NCI-H524 treated with DMSO at 0.1 percent for 48 hours (cell line): Measurements from ENCODE around the gene DGKG.

Experiments used
- DNase-seq: peaks from one replicate; lab custom pipeline; 2025; lab: John Stamatoyannopoulos, UW

Gene DGKG

DNA sequence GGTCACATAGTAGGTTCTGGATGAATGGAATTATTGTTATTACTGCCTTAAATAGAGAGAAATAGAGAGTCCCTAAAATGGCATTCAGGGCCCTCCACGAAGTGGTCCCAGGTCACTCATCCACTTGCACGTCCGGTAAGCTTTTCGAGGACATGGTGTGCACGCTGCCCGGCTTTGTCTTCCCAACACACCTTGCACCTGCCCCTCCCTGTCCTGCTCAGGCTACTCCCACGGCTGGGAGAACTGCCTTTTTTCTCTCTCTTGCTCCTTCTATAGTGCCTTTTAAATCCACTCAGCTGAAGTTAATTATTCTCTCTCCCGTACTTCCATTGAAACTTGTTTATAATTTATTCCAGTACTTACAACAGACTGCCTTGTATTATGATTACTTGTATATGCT is 5.6 kb upstream of the DGKG start:
- DNase-seq = no peak

- no peak for DNase-seq
These were observed 4.2 kb upstream of the DGKG start for GRCh38 chr3:186366206-186366605.

DNA sequence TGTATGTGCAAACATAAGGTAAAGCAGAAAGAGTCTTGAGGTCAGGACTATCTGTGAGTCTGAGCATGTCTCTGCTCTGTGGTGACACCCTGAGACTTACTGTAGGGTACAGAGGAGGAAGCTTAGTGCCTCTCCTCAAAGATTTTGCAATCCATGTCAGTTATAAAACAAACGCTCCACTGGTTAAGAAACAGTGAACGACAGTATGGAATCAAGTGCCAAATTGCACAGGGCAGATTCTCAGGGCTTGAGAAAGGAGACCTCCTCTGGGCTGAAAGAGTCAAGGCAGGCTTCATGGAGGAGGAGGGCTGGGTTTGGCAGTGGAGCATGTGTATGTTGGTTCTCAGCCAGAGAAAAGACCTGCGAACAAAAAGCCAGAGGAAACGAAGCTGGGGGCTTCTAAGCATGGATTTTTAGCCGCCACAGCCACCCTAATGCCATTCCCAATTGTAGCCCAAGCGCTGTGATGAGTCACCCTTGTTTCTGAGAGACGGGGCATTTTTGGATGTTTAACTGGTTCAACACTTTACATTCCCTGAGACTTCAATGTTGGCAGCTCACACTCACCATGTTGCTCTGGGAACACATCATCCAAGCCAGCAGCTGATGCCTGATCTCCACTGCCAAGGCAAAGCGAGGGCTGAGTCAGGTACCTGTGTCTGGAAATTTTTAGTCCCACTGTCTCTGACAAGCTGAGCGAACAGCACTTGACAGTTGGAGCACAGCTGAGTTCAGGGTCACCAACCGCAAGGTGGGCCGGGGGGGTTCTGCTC is 3.4 kb upstream of the DGKG start:
- no peak for DNase-seq

DNA sequence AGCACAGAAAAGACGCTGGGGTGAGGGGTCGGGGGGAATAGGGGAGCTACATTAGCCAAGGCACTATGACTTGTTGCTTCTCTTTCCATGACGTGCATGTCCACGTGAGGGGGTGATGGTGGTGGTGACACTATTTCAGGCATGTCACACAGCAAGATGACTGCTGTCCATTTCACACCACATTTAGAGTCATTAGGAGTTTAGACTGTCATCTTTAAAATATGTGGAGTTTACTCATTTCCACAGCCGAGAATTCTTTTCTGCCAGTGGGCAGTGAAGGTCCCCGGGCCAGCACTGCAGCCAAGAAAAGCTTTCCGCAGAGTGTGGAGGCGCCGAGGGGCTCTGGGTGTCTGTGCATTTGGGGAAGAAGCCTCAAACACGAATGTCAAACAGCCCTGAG is 954 bp upstream of the DGKG start:
- DNase-seq = no peak

DNA sequence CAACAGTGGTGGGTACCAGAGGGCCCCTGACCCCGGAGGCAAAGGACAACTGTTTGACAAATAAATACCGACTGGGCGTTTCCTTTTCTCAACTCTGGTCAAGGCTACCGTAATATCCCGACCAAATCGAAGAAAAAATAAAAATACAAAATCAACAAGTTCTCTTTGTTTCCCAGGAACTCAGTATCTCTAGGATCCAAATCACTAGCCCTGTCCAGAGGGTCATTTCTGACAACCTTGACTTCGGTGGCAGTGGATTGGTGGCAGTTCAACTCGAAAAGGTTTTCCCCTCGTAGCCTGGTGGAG is 456 bp upstream of the DGKG start:
- no peak for DNase-seq

GRCh38 chr3:186361246-186361761 is 730 bp downstream of the DGKG start:
- DNase-seq = no peak

- DNase-seq = peak; percentile 6
These were observed 1.3 kb downstream of the DGKG start for GRCh38 chr3:186360779-186361178.

DNA sequence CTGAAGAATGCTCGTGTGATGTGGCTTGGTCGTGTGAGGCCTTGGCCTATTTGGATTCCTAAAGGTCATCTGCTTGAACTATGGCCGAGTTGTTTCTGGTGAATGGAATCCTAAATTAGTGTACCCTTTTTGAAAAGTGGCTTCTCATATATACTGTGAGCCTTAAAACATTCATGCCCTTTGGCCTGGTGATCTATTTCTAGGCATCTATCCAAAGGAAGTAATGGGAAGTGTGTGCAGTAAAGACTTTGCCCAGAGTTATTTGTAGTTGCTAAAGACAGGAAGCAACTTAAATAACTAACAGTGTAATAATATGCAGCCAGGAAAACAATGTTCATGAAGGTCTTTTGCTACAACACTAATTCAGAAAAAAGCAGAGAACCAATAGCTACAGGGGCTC is 3.0 kb downstream of the DGKG start:
- no peak for DNase-seq

- DNase-seq = no peak
These were observed 5.9 kb downstream of the DGKG start for GRCh38 chr3:186356152-186356551.

DNA sequence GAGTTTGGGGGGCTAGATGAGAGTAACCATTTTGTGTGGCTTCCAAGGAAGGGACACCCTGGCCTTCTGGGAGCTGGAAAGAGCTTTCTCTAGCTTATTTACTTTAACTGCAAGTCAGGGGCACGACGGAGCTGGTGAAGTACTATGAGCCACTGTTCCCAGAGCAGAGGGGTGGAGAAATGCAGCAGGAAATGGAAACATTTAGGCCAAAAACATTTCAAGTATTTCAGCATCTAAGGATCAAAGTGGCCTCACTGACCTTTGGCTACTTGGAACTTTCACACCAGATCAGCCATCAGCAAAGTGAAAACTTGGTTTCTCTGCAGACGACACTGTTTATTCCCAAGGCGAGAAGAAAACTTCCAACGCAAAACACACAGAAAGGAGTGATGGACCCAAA is 7.9 kb downstream of the DGKG start:
- DNase-seq = no peak

GRCh38 chr3:186352369-186352768 is 9.7 kb downstream of the DGKG start:
- peak; percentile 2 for DNase-seq

- DNase-seq = no peak
These were observed 19.8 kb downstream of the DGKG start for GRCh38 chr3:186342197-186342596.

- DNase-seq = no peak
These were observed 21.8 kb downstream of the DGKG start for GRCh38 chr3:186340204-186340603.

DNA sequence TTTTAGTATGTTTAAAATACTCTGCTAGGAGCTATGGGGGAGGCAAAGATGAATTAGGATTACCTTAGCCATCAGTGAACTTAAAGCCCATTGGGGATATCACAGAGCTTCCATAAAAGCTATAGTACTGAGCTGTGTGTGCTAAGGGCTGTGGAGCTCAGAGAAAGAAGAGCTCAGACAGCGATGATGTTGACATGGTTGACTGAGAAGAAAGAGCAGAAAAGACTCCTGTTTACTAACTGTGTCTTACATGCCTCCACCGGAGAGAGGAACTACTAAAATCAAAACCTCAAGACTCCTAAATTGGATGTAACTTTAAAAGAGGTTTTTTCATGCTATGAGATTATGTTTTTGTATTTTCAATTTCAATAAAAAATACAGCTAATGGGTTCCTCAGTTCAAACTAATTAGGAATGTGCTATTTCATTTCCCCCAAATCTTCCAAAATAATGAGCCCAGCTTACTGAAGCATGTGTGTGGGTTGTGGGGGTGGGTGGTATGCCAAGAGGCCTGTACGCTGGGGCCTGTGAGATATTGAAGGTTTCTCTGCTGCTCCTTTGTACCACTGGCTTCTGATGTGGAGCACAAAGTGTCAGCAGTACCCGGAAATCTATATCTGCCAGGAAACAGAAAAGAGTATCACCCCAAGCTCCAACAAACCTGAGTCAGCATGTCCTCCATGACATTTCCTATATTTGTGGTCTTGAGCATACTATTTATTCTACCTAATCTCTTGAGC is 22.7 kb downstream of the DGKG start:
- DNase-seq = no peak

DNA sequence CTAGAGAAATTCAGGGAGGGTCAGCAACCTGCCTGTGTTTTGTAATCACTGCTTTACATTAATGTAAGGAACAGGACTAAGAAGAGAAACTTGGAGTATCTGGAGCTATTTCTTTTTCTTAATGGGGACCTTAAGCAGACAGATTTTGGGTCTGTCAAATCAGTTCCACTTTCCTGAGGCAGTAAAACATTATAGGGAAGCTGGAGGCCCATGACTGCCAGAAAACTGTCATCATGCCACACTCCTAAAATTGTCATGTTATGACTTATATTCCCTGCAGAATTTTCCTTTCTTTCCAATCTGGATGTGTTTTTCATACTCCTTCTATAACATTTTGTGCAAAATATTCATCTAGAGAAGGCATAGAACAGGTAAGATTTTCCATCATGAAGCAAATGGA is 28.8 kb downstream of the DGKG start:
- DNase-seq = no peak

- no peak for DNase-seq
These were observed 31.1 kb downstream of the DGKG start for GRCh38 chr3:186330772-186331460.

- no peak for DNase-seq
These were observed 32.4 kb downstream of the DGKG start for GRCh38 chr3:186329589-186329988.

DNA sequence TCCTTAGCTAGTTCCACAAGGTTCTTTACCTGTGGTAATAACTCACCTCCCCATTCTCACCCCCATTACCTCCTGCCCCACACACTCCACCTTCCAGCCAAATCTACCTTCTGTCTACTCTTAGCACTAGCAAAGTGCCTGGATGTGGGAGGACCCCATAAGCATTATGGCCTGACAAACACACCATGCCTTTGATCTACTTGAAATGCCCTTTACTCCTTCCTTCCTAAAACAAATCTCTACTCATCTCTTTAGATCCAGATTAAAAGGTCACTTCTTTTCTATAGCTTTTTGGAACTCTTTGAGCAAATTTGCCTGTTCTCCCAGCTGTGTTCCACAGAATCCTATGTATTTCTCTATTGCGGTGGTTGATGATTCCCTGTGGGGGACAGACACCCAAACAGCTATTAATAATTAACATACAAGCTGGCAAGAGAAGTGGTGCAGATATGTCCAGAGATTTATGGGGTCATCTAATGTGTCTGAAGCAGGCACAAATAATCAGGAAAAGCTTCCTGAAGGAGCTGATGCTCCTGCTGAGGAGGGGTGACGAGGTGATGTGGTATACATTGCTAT is 34.0 kb downstream of the DGKG start:
- no peak for DNase-seq

DNA sequence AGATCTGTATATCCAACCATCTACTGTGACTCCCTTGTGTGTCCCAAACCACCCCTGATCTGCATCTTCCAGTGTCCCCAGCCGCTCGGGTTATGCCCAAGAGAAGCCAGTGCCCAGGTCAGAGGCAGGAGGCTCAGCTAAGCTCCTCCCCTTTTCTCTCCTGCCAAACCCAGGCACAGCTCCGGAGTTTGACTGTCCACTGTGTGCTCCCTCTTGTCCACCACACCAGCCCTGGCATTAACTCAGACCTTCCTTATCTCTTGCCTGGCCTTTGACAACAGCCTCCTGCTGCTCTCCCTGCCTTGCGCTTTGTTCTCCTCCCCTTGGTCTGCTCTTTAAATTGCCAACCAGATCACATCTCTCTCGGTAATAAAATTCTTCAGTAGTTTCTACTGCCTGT is 39.3 kb downstream of the DGKG start:
- no peak for DNase-seq

GRCh38 chr3:186321746-186322145 is 40.3 kb downstream of the DGKG start:
- no peak for DNase-seq

DNA sequence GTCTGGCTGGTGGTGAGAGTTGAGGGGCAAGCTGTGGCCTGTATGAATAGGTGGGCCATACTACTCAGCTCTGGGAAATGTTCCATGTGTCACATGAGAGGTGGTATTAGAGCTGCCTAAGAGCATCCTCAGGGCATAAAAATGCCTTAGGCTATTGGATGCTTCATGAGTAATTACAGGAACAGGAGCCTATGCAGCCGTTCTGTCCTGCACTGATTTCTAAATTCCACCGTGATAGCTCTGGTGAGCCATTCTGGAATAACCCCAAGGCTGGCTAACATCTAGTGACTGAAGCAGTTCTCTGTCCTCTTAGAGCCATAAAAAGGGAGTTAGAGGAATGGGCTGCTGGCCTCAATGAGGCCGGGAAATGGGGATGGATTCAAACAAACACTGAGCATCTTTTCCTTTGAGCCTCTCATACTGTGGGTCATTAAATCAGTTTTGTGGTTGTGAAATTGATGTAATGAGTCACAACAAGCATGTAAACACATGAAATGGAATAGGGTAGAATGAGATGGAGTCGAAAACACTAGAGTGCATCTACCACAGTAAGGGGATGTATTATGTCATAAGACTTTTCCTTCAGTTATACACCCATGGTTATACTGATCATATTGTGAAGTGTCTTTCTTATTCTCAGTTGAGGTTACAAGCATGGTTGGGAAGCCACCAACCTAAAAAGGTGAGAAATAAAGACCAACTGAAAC is 41.0 kb downstream of the DGKG start:
- peak; percentile 35 for DNase-seq

- no peak for DNase-seq
These were observed 42.1 kb downstream of the DGKG start for GRCh38 chr3:186319945-186320344.
